HG02970 (cell line): ENCODE results near the gene FAM53B.

Experiments used
- ATAC-seq: cut with Tn5 transposase; IDR thresholded peaks from one replicate; pipeline ENCODE4 v1.9.1; 2021; ENCODE audit warnings: mild to moderate bottlenecking, moderate library complexity, moderate number of reproducible peaks; ENCODE audit not compliant: unreplicated experiment, low FRiP score

FAM53B gene

DNA sequence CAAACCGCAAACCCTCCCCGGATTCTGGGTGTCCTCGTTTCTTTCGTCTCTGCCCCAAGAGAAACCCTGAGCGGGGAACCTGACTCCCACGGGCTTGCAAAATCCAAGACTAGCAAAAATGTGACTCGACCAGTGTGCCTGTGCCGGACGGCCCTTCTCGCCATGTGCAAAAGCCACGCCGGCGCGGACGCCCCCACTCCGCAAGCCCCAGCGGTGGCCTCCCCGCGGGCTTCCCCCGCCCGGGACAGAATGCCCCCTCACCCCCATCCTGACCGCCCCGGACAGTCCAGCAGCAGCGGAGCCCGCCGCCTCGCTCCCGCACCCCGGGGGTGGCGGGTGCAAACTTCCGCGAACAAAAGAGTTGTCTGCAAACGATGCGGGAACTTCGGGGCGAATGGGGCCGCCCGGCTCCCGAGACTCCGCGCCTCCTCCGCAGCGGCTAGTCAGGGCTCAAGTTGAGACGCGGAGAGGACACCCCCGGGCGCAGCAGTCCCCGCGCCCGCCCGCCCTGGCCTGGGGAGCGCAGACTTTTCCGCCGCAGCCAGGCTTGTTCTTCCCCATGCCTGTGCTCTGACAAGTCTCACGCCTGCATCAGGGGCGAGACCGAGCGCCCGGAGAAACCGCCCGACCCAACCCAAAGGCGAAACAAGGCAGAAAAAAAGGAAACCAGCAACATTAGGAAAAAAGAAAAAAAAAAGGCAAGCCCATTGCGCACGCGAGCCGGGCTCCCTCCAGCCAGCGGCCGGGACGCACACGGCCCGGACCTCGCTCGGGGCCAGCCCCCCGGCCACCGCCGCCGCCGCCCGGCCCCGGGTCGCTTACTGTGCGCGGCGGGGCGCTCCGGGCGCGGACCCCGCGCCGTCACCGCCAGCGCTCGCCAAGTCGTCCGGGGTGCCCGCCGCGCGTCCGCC is 732 bp downstream of the FAM53B start:
- ATAC-seq, result peak; percentile 18

DNA sequence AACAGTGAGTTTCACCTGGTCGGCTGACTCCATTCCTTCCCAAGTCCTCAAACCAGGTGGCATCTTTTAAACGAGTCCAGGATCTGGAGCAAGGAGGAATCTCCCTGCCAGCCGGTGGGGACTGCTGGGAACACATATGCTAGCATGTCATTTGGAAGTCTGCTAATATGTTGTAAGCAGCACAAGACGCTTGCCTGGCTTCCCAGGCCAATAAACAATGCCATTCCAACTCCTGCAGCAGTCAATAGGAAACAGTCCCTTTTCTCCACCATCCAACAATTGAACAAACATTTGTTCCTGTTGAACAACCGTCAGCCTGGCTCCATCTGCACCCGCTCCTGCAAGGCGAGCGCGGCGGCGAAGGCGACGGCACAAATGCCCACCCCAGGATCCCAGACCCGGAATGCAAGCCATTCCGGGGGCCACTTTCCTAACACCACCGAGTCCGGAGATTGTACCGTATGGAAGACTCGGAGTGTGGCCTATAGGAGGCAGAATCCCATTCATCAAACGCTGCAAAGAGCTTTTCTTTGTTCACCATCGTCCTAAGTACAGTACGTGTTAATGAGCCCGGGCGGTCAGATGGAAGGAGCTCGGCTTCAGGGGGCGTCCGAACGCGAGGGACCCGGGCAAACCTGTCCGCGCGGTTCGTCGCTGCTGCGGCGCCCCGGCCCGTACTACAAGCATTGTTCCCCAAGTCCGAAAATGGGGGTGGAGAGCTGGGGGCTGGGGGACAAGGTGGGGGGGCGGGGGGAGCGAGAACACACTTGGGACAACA is 1.6 kb downstream of the FAM53B start:
- no peak for ATAC-seq

DNA sequence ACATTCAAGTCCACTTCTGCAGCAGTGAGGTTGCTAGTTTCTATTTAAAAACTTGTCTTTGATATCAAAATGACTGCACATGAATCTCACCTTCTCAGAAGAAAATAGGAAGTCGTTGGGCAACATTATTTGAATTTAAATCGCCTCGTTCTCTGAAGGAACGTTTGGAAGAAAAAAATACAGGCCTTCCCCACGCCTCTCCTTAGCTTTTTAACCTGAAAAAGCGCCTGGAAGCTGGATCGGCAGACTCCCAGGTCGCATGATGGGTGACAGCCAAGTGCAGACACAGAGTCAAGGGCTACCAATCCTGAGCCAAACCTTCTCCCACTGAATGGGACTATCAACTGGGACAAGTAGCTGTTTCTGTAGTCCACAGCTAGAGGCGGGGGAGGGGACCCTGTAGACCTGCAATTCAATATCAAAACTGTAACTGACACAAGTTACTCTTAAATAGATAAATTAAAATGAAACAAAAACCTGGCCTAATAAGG is 2.2 kb downstream of the FAM53B start:
- ATAC-seq, result no peak

DNA sequence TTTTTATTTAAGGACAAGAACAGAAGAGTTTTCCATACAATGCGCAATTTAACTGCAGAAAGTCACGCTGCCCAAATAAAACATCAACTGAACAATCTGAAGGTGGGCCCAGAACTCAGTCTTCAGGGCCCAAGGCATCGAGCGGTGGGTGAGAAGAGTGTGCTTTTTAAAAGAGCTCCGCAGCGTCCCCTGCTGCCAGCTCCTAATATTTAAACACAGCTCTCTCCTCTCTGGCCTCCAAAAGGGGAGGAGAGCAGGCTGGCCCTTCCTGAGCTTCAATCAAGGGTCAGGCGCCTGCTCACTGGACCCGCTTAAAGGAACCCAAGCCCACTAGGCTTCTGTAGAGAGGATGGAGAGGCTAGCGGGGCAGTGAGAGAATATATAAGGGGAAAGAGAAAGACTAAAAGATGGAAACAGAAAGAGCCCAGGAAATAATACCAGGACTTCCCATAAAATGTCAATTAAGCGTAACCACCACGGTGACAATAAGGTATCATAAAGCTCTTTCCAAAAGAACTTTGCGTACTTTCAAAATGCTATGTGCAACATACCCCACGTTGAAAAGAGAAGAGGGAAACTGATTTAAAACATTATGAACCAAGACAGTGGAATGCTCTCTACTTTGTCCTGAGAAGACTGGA is 2.8 kb downstream of the FAM53B start:
- ATAC-seq, result no peak

DNA sequence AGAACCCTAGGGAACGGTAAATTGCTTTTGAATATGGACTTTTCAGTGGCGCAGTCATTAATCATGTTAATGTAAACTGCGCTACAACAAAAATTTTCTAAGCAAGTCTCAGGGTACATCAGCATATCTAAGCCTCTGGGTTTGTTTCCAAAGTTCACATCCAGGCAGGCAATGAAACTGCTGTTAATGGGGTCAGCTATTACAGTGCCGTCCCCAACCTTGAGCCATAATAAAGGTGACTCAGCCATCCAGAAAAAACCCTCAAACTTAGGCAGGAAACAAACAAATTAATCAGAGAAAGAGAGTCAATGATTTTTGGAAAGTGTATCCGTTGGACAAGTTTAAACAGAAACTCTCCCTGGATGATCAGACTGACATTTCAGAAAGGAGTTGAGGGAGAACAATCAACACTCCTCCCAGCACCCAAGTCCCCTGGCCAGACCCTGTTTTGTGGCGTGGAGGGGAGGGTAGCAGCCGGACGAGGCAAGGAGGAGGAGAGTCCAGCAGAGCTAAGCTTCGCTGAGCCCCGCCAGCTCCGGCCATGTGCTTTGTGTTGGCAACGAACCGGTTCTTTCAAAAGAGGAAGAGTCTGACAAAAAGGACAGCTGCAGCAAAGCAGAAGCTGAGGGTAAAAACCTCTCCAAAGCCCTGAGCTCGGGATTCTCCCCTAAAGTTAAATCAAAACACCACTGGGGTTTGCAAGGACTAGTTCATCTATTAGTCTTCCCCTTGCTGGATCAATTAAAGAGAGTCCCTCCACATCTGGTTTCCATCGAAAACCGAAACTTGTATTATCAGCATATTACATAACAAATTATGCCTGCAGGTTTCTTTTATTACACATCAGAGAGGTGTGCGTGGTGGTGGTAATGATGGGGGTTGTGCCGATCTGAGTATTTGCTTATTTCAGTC is 3.6 kb downstream of the FAM53B start:
- no peak for ATAC-seq

DNA sequence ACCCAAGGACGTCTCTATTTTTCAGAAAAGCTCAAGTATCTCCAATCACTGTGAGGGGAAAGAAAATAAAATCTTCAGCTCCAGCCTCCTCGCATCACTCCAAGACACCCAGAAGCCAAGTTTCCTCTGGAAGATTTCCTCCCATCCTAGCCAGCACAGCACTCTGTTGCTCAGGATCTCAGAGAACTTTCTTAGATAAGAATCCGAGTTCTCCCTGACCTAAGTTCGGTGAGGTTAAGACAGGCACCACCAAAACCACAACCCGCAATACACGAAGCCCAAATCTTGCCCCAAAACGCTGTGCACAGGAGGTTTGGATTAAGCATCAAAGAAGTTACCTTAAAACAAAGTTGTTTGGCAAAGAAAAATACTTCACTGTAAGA is 4.2 kb downstream of the FAM53B start:
- ATAC-seq, result no peak

DNA sequence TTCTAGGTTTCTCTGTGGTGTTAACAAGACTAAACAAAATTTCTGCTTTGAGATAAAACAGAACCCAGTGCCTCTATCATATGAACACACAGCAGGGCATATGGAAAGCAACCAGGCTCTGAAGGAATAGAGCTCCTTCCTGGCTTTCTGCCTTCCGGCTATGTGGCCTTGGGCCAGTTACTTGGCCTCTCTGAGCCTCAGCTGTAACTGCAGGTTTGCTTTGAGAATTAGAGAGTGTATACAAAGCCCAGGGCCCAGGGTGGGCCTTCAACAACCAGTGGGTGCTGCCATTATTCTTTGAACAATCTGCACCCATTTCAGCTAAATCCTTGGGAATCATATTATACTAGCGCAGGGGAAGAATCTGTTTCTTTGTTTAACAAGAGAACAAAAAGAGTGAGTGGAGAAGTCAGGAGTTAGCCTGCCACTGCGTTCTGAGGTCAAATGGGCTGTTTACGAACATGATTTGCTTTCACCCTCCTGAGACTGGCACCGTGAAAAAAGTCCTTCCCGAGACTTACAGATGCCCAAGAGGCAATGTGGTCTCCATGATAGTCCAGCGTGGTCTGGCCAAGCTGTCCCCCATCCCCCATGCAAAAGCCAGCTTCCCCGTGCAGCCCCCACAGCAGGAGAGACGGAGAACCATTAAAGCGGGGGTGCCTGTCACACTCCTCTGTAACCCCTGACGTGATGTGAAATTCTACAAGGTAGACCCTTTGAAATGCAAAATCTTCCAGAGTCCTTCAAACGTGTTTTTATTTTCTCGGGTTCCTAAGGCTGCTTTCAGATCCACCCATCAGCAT is 4.9 kb downstream of the FAM53B start:
- no peak for ATAC-seq

DNA sequence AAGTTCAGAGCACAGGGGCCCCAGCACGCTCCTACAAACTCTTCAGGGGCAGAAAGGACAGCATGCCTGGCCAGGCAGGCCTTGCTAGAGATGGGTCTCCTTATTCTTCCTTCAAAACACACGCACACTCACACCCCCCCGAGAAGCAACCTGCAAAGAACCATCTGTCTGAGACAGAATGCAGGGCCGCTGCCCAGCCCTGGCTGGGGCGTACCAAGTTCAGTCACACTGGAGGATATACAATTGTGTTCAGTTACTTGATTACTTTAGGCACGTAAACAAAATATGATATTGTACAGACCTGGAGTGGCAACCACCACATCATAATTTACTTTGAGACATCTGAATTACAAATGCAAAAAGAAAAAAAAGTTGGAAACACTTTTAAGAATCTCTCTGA is 5.7 kb downstream of the FAM53B start:
- no peak for ATAC-seq

DNA sequence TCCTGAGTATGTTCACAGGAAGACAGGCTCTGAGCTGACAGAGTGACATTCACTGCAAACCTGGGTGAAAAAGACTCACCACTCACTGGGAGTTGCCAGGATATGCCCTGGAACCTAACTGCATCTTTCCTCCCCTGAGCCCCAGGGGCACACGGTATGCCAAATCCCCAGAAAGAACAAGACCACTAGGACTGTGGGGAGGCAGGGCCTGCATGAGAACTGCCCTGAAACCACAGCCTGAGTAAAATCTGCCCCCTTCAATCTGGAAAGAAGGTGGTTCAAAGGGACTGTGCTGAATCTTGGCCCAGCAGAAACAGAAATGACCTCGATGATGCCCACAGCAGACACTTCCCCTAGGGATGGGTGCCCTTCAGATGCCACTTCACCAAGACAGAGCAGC is 6.5 kb downstream of the FAM53B start:
- no peak for ATAC-seq

DNA sequence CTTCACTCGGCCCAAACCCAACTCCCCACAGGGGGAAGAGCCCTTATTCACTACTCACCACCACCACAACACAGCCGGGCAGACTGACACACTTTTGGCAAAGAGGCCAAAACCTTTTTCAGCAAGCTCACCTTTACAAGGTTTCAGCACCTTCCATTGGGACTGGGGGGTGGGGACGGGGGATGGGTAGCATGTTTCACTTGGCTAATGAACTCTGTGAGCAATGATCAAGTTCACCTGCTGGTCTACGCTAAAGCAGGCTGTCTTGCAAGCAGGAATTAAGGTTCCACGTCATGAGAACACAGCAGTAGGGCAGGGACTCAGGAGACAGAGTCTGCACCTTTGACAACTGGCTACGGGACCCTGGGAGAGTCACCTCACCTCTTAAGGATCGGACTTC is 7.0 kb downstream of the FAM53B start:
- ATAC-seq, result no peak

DNA sequence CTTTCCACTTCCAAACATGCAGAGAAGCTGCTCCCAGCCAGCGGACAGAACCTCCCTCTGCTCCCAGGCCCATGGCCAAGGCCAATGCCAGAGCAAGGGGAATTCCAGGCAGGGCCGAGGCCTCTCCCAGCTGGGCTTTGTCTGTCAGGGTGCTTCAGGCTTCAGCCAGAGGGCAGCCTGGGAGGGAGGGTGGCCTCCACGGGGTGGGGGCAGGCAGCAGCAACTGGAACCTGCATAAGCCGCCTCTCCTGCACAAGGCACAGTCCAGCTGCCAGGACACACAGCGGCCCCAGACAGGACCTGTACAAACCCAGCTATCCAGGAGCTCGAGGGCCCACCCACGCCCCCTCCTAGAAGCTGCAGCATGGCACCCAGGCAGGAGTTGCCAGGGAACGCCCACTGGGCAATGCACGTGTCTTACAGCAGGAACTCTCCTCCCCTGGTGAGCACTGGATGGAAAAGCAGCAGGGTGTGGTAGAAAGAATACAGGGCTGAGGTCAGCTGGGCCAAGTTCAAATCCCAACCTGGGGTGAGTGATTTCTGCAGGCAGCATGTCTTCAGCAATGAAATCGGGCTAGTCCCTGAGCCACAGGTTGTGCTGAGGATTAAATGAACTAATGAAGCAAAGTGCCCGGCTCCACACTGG is 7.6 kb downstream of the FAM53B start:
- no peak for ATAC-seq

DNA sequence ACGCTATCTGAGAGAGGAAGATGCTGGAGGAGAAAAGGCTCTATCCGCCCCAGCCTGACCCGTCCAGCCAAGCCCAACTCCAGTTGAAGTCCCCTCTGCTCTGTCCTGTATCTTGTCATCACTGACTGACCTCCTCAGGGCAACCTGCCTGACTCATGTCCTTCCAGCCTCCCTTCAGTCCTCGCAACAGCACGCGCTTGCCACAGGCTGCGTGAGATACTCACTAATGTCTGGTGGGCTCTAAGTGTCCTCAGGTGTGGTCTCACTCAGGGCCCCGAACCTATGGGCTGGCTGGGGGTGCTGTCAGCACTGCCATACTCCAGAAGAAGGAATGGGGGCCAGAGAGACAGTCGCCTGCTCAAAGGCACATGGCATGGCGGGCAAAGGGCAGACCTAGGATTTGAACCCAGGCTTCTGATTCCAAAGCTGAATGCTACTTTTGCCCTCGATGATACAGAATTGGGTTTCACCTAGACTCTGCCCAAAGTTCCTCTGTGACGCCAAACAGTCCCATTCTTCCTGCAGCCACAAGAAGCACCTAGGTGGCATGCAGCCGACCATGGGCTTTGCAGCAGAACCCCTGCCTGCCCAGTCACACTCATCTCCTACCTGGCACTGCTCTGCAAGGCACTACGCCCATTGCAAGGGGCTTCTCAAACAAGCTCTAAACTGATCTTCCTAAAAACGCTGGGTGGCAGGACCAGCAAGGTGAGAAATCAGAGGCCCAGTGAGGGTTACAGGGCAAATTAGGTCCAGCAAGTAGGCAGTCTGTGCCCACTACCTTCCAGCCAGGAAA is 8.5 kb downstream of the FAM53B start:
- ATAC-seq, result no peak

DNA sequence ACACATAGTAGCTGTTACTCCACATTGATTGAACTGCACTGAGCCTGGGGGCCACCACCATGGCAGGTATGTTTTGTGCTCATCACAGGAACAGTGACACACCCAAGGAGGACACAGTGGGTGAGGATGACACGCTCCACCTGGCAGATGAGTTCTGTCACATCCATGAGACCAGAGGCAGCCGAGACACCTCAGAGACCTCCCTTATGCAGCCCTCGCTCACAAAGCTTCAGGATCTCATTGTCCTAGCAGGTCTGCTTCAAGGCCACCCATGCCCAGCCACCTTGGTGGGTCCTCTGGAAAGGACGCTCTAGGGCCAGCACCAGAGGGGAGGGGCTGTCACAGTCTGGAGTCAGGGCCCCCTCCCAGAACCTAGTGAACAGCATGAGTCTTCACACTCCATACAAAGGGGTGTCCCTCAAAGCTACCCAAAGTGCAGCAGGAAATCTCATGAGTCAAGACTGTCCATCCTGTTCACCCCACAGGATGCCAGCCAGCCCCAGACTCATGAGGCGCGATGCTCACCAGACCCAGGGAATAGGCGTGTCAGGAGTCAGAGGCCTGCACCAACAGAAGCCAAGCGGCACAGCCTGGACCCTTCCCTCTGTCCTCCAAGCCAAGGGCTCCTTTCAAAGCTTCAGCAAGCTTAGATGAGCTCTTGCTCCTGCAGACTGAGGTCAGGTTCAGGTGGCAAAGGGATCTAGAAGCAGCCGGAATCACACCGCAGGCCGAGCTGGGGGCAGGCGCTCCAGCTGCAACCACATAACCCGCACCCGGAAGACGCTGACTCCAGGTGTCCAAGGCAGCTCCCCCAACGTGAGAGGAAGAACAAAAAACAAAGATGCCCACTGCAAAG is 9.6 kb downstream of the FAM53B start:
- ATAC-seq, result no peak

DNA sequence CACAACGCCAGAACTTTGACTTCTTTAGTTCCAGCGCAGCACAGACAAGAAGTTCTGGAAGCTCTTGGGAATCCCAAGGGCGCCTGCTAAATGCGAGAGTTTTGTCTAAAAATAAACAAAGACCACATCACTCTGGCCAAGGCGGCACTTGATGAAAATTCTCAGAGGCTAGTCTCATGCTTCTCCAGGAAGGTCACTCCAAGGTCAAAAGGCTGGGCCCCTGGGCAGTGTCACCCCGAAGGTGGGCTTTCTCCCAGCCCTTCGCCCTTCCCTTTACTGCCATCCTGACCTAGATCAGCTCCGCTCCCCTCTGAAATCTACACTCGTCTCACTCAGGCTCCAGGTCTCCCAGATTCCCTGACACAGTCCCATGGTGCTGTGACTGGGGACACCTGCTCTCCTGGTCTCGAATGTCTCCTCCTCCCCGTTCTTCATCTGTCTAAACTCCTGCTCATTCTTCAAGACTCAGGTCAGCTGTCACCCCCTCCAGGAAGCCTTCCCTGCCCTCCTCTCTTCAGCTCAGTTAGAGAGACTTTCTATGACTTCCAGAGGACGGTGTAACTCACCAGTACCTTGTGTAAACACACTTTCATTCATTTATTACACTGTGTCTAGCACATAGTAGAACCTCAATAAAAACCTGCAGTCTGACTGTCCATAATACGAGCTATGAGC is 10.5 kb downstream of the FAM53B start:
- ATAC-seq, result no peak

DNA sequence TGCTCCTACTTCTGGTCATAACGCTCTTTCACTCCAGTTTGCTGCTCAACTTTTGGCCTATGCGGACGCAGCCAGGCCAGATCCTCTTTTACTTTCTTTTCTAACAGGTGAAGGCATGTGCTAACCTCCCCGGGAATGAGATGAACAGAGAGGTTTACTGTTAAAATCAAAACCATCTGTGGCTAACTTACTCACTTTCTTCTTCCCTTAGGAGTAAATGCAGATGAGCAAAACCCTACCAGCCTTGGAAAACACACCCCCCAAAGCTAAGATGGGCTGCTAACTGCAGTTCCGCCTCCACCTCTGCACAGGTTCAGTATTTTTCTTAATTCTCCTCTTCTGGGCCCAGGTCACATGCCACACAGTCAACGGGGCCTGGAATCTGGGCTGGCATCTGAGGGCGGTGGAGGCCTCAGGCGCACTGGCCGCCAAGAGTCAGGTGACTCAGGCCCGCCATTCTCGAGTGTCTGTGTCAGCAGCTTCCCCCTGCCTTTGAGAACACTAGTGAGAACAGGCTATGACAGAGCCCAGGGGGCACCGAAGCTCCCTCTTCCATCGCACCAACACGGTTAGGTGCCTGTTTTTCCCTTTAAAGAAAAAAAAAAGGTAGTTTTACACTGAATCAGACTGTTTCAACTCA is 11.1 kb downstream of the FAM53B start:
- ATAC-seq, result no peak

DNA sequence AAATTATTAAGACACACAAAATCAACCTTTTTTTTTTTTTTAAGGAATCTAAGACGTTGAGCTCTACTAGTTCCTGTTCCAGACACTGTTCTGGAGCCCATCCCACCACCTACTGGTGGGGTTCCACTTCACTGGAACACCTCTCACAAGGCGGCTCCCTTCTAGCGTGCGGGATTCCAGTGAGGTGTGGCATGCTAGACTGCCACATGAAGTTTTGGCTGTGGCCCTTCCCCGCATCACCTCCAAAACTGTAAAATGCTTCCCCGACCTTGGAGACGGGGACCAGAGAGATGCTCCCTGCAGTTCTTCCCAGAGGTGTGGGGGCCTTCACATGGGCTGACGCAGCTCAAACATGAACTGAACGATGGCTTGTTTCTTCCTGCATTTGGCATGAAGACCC is 12.6 kb downstream of the FAM53B start:
- no peak for ATAC-seq
